Measurements from ENCODE around the gene NXN.
"Not testable (repeated sequence)": the region's sequence is repeated elsewhere in the genome, so short reads cannot be mapped to it uniquely, and the experiment has no call there.

Gene NXN

DNA sequence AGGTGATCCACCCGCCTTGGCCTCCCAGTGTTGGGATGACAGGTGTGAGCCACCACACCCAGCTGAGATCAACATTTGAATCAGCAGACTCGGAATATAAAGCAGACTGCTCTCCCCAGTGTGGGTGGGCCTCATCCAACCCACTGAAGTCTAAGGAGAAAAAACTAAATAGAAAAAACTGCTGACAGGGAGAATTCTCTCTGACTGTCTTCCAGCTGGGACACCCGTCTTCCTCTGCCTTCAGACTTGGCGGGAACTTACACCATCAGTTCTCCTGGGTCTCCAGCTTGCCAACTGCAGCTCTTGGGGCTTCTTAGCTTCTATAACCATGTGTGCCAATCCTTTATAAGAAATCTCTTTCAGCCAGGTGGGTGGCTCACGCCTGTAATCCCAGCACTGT lies 106.7 kb downstream of the NXN start:
- no peak overlapping the region for H3K4me3 ChIP-seq (ENCODE audit: low read length)
- no peaks in the 10 kb centered on the region for H3K9me3 ChIP-seq (ENCODE audit: insufficient read depth, low read depth, low read length)
- H3K27ac ChIP-seq (ENCODE audit: low read length): no peak overlapping the region
- H3K27me3 ChIP-seq (ENCODE audit: insufficient read depth, low read length): no peaks in the 10 kb centered on the region
- H3K4me1 ChIP-seq (ENCODE audit: insufficient read depth, low read length): peaks cover 3% of the 10 kb centered on the region; the same call in 1 of the 2 replicates
- H3K9ac ChIP-seq (ENCODE audit: low read depth, low read length): no peak overlapping the region
- no peaks in the 10 kb centered on the region for H3K36me3 ChIP-seq (ENCODE audit: insufficient read depth, low read depth, low read length)

DNA sequence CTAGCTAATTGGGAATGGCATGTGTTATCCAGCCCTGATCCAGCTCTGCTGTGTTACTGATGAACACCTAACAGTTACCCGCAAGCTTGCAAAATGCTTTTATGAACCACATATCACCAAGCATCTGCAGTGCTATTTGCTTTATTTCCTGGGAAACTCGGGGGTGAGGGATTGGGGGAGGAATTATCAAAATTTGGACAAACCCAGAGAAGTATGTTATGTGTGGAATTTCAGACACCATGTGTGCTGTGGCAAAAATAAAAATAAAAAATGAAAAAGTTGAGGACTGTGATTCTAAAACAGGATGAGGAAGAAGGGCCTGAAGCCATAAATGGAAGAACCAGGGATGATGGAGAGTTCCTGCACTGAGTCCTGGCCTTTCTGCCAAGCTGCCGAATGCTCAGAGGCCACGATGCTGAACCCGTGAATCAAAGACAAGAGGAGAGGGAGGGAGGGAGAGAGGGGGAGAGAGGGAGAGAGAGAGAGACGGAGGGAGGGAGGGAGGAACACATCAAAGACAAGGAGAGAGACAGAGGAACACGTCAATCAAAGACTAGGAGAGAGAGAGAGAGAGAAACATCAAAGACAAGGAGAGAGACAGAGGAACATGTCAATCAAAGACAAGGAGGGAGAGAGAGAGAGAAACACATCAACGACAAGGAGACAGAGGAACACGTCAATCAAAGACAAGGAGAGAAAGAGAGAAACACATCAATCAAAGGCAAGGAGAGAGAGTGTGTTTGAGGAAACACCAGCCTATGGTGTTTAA lies 107.6 kb downstream of the NXN start:
- Histone ChIP-seq H3K4me1 (ENCODE audit: insufficient read depth, low read length) (no peaks in the 10 kb centered on the region), H3K4me3 (ENCODE audit: low read length) (no peak overlapping the region), H3K9ac (ENCODE audit: low read depth, low read length) (no peak overlapping the region), H3K27ac (ENCODE audit: low read length) (no peak overlapping the region), H3K36me3 (ENCODE audit: insufficient read depth, low read depth, low read length) (no peaks in the 10 kb centered on the region), H3K27me3 (ENCODE audit: insufficient read depth, low read length) (no peaks in the 10 kb centered on the region), H3K9me3 (ENCODE audit: insufficient read depth, low read depth, low read length) (no peaks in the 10 kb centered on the region)

DNA sequence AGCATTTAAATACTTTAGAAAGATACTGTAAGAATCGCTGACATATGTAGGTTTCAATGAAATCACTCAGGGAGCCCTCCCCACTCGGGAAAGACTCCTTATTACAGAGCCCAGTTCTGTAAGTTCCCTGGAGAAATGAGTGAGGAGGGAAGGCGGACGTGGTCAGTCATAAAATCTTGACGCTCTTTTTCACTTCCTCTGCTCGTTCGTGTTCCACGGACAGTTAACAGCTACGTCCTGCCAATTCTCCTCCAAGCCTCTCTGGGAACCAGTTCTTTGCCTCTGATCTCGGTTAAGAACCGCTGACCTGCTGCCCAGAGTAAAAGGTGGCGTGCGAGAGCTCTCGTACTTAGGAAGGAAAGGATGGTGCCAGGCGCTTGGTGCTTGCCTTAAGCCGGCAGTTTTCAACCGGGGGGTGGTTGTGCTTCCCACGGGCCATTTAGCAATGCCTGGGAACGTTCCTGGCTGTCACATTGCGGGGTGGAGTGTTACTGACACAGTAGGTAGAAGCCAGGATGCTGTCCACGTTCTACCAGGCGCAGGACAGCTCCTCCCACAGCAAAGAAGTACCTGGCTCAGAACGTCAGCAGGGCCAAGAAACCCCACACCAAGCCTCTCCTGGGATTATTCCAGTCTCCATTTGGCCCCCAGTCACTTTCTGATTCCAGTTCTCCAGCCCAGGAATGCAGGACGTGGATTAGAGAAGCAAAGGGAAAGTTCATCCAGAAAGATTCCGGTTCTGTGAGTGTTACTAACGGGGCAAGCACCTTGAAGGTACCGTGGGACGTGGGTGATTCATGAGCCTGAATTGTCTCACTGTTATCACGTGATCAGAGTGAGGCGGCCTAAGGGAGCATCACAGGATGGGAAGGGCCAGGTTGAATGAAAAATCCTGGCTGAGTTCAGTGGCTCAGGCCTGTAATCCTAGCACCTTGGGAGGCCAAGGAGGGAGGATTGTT lies 109.7 kb downstream of the NXN start:
- Histone ChIP-seq H3K27ac (ENCODE audit: low read length) (no peak overlapping the region), H3K4me3 (ENCODE audit: low read length) (no peak overlapping the region), H3K9me3 (ENCODE audit: insufficient read depth, low read depth, low read length) (no peaks in the 10 kb centered on the region), H3K36me3 (ENCODE audit: insufficient read depth, low read depth, low read length) (no peaks in the 10 kb centered on the region), H3K4me1 (ENCODE audit: insufficient read depth, low read length) (no peaks in the 10 kb centered on the region), H3K9ac (ENCODE audit: low read depth, low read length) (no peak overlapping the region), H3K27me3 (ENCODE audit: insufficient read depth, low read length) (no peaks in the 10 kb centered on the region)

DNA sequence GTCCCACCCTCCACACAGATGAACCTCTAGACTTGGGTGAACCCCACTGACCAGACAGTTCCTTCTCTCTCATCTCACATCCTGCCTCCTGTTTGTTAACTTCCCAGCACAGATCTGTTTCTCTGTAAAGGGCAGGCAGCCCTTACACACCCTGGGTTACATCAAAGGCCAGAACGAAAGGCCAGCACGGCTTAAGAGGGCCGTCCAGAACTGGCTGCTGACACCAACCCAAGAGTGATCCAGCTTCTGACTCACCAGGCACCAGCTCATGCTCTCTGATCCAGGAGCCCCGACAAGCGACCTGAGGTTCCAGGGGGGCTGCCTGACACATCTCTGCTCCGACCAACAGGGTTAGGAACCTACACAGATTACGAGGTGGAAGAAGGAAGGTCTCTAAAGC lies 110.5 kb downstream of the NXN start:
- Histone ChIP-seq H3K9me3 (ENCODE audit: insufficient read depth, low read depth, low read length) (no peaks in the 10 kb centered on the region), H3K4me3 (ENCODE audit: low read length) (no peak overlapping the region), H3K4me1 (ENCODE audit: insufficient read depth, low read length) (no peaks in the 10 kb centered on the region), H3K9ac (ENCODE audit: low read depth, low read length) (no peak overlapping the region), H3K27ac (ENCODE audit: low read length) (no peak overlapping the region), H3K27me3 (ENCODE audit: insufficient read depth, low read length) (no peaks in the 10 kb centered on the region), H3K36me3 (ENCODE audit: insufficient read depth, low read depth, low read length) (peaks cover under 1% of the 10 kb centered on the region; the same call in 1 of the 2 replicates)

DNA sequence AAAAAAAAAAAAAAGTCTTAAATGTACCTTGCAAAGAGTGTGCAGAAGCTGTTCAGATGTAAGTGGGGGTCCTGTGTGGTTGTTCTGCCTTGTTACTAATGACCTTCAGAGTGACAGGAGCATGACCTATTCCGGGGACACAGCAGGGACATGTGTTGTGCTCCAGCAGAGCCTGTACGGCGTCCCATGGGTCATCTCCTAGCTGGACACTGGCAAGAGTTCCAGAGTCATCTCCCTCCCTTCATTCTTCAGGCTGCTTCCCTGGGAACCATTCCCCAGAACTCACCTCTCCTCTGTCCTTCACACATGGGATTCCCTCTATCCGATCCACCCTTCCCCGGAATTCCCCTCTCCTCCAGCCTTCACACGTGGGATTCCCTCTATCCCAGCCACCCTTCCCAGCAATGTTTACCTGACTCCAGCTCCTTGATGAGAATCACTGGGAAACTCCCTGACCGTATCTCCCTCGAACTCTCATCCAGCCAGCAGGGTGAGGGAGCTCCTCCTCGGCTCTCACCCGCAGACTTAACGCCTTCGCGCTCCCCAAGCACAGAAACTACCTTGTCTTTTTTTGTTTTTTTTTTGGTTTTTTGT lies 111.6 kb downstream of the NXN start:
- no peaks in the 10 kb centered on the region for H3K9me3 ChIP-seq (ENCODE audit: insufficient read depth, low read depth, low read length)
- peaks cover 7% of the 10 kb centered on the region for H3K36me3 ChIP-seq (ENCODE audit: insufficient read depth, low read depth, low read length)
- no peak overlapping the region for H3K4me3 ChIP-seq (ENCODE audit: low read length)
- no peaks in the 10 kb centered on the region for H3K4me1 ChIP-seq (ENCODE audit: insufficient read depth, low read length)
- no peak overlapping the region for H3K27ac ChIP-seq (ENCODE audit: low read length)
- no peak overlapping the region for H3K9ac ChIP-seq (ENCODE audit: low read depth, low read length)
- no peaks in the 10 kb centered on the region for H3K27me3 ChIP-seq (ENCODE audit: insufficient read depth, low read length)

DNA sequence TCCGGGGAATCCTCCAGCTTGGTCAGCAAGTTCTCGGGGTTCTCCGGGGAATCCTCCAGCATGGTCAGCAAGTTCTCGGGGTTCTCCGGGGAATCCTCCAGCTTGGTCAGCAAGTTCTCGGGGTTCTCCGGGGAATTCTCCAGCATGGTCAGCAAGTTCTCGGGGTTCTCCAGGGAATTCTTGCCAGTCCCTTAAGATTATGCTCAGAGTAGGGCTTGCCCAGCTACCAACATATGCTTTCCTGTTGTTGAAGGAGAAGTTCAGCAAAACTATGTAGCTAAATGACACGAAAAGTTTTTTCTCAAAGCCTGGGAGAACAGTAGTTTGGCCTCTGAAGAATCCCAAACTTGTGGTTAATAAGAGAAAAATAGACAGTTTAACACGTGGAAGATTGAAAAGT lies 112.3 kb downstream of the NXN start:
- H3K27ac ChIP-seq (ENCODE audit: low read length): not testable (repeated sequence)

DNA sequence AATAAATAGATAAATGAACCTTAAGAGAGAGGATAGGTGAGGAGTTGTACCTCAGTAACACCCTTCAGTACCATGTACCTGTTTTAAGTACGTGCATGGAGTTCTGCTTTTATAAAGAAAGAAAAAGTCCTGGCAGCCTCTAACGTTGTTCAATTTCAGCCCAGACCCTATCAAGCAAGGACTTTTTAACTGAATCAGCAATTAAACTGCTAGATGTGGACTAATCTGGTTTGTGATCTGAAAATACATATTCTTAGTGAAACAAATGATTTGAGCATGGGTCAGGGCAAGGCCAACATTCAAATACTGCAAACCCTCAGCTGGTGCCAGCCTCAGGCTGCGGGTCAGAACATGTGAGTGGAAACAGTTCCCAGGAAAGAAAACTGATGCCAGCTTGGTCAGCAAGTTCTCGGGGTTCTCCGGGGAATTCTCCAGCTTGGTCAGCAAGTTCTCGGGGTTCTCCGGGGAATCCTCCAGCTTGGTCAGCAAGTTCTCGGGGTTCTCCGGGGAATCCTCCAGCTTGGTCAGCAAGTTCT lies 112.9 kb downstream of the NXN start:
- no peaks in the 10 kb centered on the region for H3K9me3 ChIP-seq (ENCODE audit: insufficient read depth, low read depth, low read length)
- H3K27ac ChIP-seq (ENCODE audit: low read length): no peak overlapping the region
- no peaks in the 10 kb centered on the region for H3K27me3 ChIP-seq (ENCODE audit: insufficient read depth, low read length)
- no peak overlapping the region for H3K4me3 ChIP-seq (ENCODE audit: low read length)
- no peak overlapping the region for H3K9ac ChIP-seq (ENCODE audit: low read depth, low read length)
- H3K4me1 ChIP-seq (ENCODE audit: insufficient read depth, low read length): no peaks in the 10 kb centered on the region
- peaks cover 7% of the 10 kb centered on the region for H3K36me3 ChIP-seq (ENCODE audit: insufficient read depth, low read depth, low read length)

More for the DNA sequence above, 112.3 kb downstream of the NXN start:
- not testable (repeated sequence) for H3K9ac ChIP-seq (ENCODE audit: low read depth, low read length); H3K27me3 ChIP-seq (ENCODE audit: insufficient read depth, low read length); H3K4me1 ChIP-seq (ENCODE audit: insufficient read depth, low read length); H3K36me3 ChIP-seq (ENCODE audit: insufficient read depth, low read depth, low read length); H3K9me3 ChIP-seq (ENCODE audit: insufficient read depth, low read depth, low read length); H3K4me3 ChIP-seq (ENCODE audit: low read length)

DNA sequence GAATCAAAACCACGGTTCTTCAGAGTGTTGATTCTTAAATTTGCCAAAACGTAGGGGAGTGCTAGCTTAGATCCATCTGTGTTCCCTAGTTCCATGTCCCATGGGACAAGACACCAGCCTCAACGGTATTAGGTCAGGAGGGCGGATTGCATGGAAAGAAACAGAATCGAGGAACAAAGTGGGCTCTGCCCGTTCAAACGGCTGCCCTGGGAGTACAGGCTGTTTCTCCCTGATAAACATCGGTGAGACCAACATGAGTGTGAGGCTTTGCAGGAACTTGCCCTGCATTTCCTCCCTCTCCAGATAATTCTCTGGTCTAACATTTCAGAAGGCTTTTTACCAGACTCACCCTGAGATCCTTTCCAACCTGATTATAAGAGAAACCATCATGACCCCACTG lies 115.3 kb downstream of the NXN start:
- no peak overlapping the region for H3K9ac ChIP-seq (ENCODE audit: low read depth, low read length)
- H3K27me3 ChIP-seq (ENCODE audit: insufficient read depth, low read length): no peaks in the 10 kb centered on the region
- no peaks in the 10 kb centered on the region for H3K9me3 ChIP-seq (ENCODE audit: insufficient read depth, low read depth, low read length)
- H3K4me3 ChIP-seq (ENCODE audit: low read length): no peak overlapping the region
- H3K4me1 ChIP-seq (ENCODE audit: insufficient read depth, low read length): peaks cover 4% of the 10 kb centered on the region; the same call in 1 of the 2 replicates
- H3K27ac ChIP-seq (ENCODE audit: low read length): no peak overlapping the region
- peaks cover 7% of the 10 kb centered on the region for H3K36me3 ChIP-seq (ENCODE audit: insufficient read depth, low read depth, low read length)

DNA sequence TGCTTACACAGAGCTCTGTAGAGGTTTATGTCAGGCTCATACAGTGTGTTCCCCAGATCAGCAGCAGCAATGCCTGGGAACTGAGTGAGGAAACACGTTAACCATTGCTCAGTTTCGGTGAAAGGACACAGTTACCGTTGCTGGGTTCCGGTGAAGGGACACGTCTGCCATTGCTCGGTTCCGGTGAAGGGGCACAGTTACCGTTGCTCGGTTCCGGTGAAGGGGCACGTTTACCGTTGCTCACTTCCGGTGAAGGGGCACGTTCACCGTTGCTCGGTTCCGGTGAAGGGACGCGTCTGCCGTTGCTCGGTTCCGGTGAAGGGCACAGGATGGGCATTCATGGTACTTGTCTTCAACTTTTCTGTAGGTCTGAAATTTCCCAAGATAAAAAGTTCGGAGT lies 115.7 kb downstream of the NXN start:
- Histone ChIP-seq H3K27me3 (ENCODE audit: insufficient read depth, low read length) (no peaks in the 10 kb centered on the region), H3K9ac (ENCODE audit: low read depth, low read length) (no peak overlapping the region), H3K36me3 (ENCODE audit: insufficient read depth, low read depth, low read length) (peaks cover 7% of the 10 kb centered on the region), H3K9me3 (ENCODE audit: insufficient read depth, low read depth, low read length) (no peaks in the 10 kb centered on the region), H3K27ac (ENCODE audit: low read length) (no peak overlapping the region), H3K4me3 (ENCODE audit: low read length) (no peak overlapping the region), H3K4me1 (ENCODE audit: insufficient read depth, low read length) (peaks cover 4% of the 10 kb centered on the region; the same call in 1 of the 2 replicates)

DNA sequence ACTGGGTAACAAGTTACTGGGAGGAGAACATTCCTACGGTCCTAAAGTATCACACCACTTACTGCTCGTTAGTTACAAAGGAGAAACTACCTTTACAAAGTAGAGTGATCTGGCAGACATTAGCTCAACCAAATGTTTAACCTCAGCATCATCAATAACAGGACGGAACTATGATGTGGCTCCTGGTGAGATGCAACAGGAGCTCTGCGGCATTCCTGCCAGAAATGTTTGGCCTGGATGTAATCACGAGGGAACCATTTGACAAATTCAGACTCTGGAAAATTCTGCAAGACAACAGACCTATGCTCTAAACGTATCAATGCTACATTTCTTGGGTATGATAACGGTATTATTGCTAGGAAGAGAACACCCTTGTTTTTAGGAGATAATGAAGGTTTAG lies 117.0 kb downstream of the NXN start:
- H3K36me3 ChIP-seq (ENCODE audit: insufficient read depth, low read depth, low read length): peaks cover 7% of the 10 kb centered on the region
- no peaks in the 10 kb centered on the region for H3K27me3 ChIP-seq (ENCODE audit: insufficient read depth, low read length)
- H3K9me3 ChIP-seq (ENCODE audit: insufficient read depth, low read depth, low read length): no peaks in the 10 kb centered on the region
- H3K4me3 ChIP-seq (ENCODE audit: low read length): no peak overlapping the region
- peaks cover 4% of the 10 kb centered on the region; the same call in 1 of the 2 replicates for H3K4me1 ChIP-seq (ENCODE audit: insufficient read depth, low read length)
- H3K9ac ChIP-seq (ENCODE audit: low read depth, low read length): no peak overlapping the region
- no peak overlapping the region for H3K27ac ChIP-seq (ENCODE audit: low read length)

DNA sequence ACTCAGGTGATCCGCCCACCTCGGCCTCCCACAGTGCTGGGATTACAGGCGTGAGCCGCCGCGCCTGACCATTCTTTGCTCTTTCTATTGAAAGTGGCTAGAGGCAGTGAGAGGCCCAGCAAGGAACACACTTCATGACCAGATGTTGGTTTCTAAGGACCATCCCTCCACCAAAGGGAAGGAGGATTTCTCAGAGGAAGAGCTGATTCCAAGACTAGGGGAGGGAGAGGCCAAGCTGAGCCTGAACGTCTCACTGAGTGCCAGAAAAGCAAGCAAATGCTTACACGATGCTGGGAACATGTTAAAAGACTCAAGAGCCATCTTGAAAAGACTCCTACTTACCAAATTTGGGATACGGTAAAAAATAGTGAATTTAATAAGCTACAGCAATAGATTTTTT lies 118.2 kb downstream of the NXN start:
- H3K27ac ChIP-seq (ENCODE audit: low read length): no peak overlapping the region
- H3K36me3 ChIP-seq (ENCODE audit: insufficient read depth, low read depth, low read length): peaks cover 7% of the 10 kb centered on the region
- H3K4me1 ChIP-seq (ENCODE audit: insufficient read depth, low read length): peaks cover 4% of the 10 kb centered on the region; the same call in 1 of the 2 replicates
- no peak overlapping the region for H3K4me3 ChIP-seq (ENCODE audit: low read length)
- H3K9me3 ChIP-seq (ENCODE audit: insufficient read depth, low read depth, low read length): no peaks in the 10 kb centered on the region
- H3K27me3 ChIP-seq (ENCODE audit: insufficient read depth, low read length): no peaks in the 10 kb centered on the region
- no peak overlapping the region for H3K9ac ChIP-seq (ENCODE audit: low read depth, low read length)

Measured in iPS-20b (cell line).